Endodermal cell (in vitro differentiated cells): ENCODE data around the gene SLC25A23. TPM values are rescaled to one million over a fixed set of nuclear protein-coding genes. Genes with fewer than 3 reads are reported as not detected.

Experiments
- DNase-seq: peaks from one replicate; pipeline ENCODE4 v3.0.0-alpha.2; 2017
- H3K27ac ChIP-seq: 2 replicates; pipeline ENCODE4 v1.5.1; 2013; ENCODE audit warnings: mild to moderate bottlenecking, low read depth, low read length, moderate library complexity
- H3K27me3 ChIP-seq: 2 replicates; pipeline ENCODE4 v1.6.1; 2013; ENCODE audit warnings: mild to moderate bottlenecking, low read length, moderate library complexity; ENCODE audit not compliant: insufficient read depth, control insufficient read depth, poor library complexity, severe bottlenecking
- H3K36me3 ChIP-seq: 2 replicates; pipeline ENCODE4 v1.7.0; 2013; ENCODE audit warnings: mild to moderate bottlenecking, low read length, moderate library complexity; ENCODE audit not compliant: control insufficient read depth, insufficient read depth
- H3K4me1 ChIP-seq: one replicate; pipeline ENCODE4 v1.7.0; 2013; ENCODE audit warnings: low read length; ENCODE audit not compliant: control insufficient read depth, insufficient read depth
- H3K4me3 ChIP-seq: 2 replicates; pipeline ENCODE4 v1.5.1; 2013; ENCODE audit warnings: mild to moderate bottlenecking, low read length, moderate library complexity
- H3K9ac ChIP-seq: 2 replicates; pipeline ENCODE4 v1.6.1; 2013; ENCODE audit warnings: mild to moderate bottlenecking, low read length, moderate library complexity; ENCODE audit not compliant: poor library complexity, severe bottlenecking; ENCODE audit errors: extremely low read depth
- H3K9me3 ChIP-seq: 2 replicates; pipeline ENCODE4 v1.6.1; 2013; ENCODE audit warnings: mild to moderate bottlenecking, low read length, moderate library complexity; ENCODE audit not compliant: control insufficient read depth
- H3K27ac Mint-ChIP-seq: 2 replicates; pipeline ENCODE4 v1.8.0; 2020; ENCODE audit warnings: mixed read lengths
- H3K27me3 Mint-ChIP-seq: 2 replicates; pipeline ENCODE4 v1.8.0; 2021; ENCODE audit warnings: mild to moderate bottlenecking, mixed read lengths; ENCODE audit not compliant: insufficient read depth
- H3K36me3 Mint-ChIP-seq: 2 replicates; pipeline ENCODE4 v1.8.0; 2020; ENCODE audit warnings: low read depth, mixed read lengths
- H3K4me1 Mint-ChIP-seq: 2 replicates; pipeline ENCODE4 v1.8.0; 2020; ENCODE audit warnings: mixed read lengths
- H3K4me3 Mint-ChIP-seq: 2 replicates; pipeline ENCODE4 v1.8.0; 2020; ENCODE audit warnings: mild to moderate bottlenecking, moderate library complexity, mixed read lengths
- H3K9me3 Mint-ChIP-seq: 2 replicates; pipeline ENCODE4 v1.8.0; 2020; ENCODE audit warnings: mild to moderate bottlenecking, mixed read lengths
- CTCF ChIP-seq: fragments of 200-600 bp; sonication (generic); conservative IDR thresholded peaks from 2 replicates; pipeline ENCODE4 v1.5.0; 2021; ENCODE audit warnings: antibody characterized with exemption, mild to moderate bottlenecking
- WGBS, 2 experiments: methylation state at CpG; one replicate each; pipeline versions ENCODE4 v1.1.5 to v1.1.7; 2013; ENCODE audit warnings: missing lambda C conversion rate in 2 of 2, mixed read lengths in 1 of 2; ENCODE audit not compliant: insufficient coverage in 1 of 2, insufficient read length in 1 of 2; 5-methylcytosine and 5-hydroxymethylcytosine counted together
- total RNA-seq, 2 donors: library from RNA; stranded (reverse); fragmentation: NEBNext Ultra II Directional in 1 of 2; extraction: Animal tissue kit (Norgen Biotek cat#: 25700) in 1 of 2; gene quantifications; 2 replicates in 1 of 2; 3 replicates in 1 of 2; pipeline ENCODE4 v1.2.1, GENCODE V29; 2021

SLC25A23 gene
- total RNA-seq, 2 donors from 2014 or later, result 34.9 to 39.5 TPM

GRCh38 chr19:6418562-6418932 is 41.0 kb downstream of the SLC25A23 start:
- H3K36me3 Mint-ChIP-seq, result peaks cover 86% of the 10 kb centered on the region

GRCh38 chr19:6417713-6418561 is 41.7 kb downstream of the SLC25A23 start:
- peak; percentile 65 for TF ChIP-seq CTCF
- H3K4me3 Mint-ChIP-seq, result no peak overlapping the region
- H3K36me3 Mint-ChIP-seq, result peaks cover 86% of the 10 kb centered on the region
- whole genome bisulfite sequencing, 2 experiments, result 93 to 95% methylated on average over 26 to 33 of the region's 33 CpGs
- no peaks in the 10 kb centered on the region for H3K9me3 ChIP-seq
- DNase-seq, result peak; percentile 79
- H3K27ac Mint-ChIP-seq, result no peak overlapping the region
- H3K36me3 ChIP-seq, result peaks cover 92% of the 10 kb centered on the region
- no peaks in the 10 kb centered on the region for H3K27me3 Mint-ChIP-seq
- no peak overlapping the region for H3K9ac ChIP-seq
- no peaks in the 10 kb centered on the region for H3K9me3 Mint-ChIP-seq
- H3K27me3 ChIP-seq, result no peaks in the 10 kb centered on the region
- no peak overlapping the region for H3K4me3 ChIP-seq
- peaks cover 11% of the 10 kb centered on the region for H3K4me1 Mint-ChIP-seq
- no peaks in the 10 kb centered on the region for H3K4me1 ChIP-seq
- no peak overlapping the region for H3K27ac ChIP-seq

More at GRCh38 chr19:6418562-6418932, 41.0 kb downstream of the SLC25A23 start:
- DNase-seq, result no peak
- H3K27me3 ChIP-seq, result no peaks in the 10 kb centered on the region
- no peak overlapping the region for H3K27ac ChIP-seq
- 93% methylated on average over 10 to 19 of the region's 19 CpGs for WGBS, 2 experiments
- Mint-ChIP-seq H3K4me1 (peaks cover 16% of the 10 kb centered on the region), H3K4me3 (no peak overlapping the region), H3K9me3 (no peaks in the 10 kb centered on the region), H3K27me3 (no peaks in the 10 kb centered on the region), H3K27ac (no peak overlapping the region)
- no peaks in the 10 kb centered on the region for H3K9me3 ChIP-seq
- H3K36me3 ChIP-seq, result peaks cover 91% of the 10 kb centered on the region
- TF ChIP-seq CTCF, result no peak
- H3K4me3 ChIP-seq, result no peak overlapping the region
- H3K4me1 ChIP-seq, result no peaks in the 10 kb centered on the region
- no peak overlapping the region for H3K9ac ChIP-seq

- H3K27me3 Mint-ChIP-seq, result no peaks in the 10 kb centered on the region
- no peak overlapping the region for H3K4me3 ChIP-seq
- H3K27ac ChIP-seq, result no peak overlapping the region
- DNase-seq, result no peak
- 95 to 97% methylated on average over 15 to 29 of the region's 29 CpGs for WGBS, 2 experiments
- no peaks in the 10 kb centered on the region for H3K9me3 Mint-ChIP-seq
- H3K36me3 Mint-ChIP-seq, result peaks cover 75% of the 10 kb centered on the region
- TF ChIP-seq CTCF, result no peak
- no peaks in the 10 kb centered on the region for H3K4me1 ChIP-seq
- no peak overlapping the region for H3K9ac ChIP-seq
- peaks cover 88% of the 10 kb centered on the region for H3K36me3 ChIP-seq
- no peak overlapping the region for H3K4me3 Mint-ChIP-seq
- no peaks in the 10 kb centered on the region for H3K27me3 ChIP-seq
- H3K9me3 ChIP-seq, result no peaks in the 10 kb centered on the region
- H3K27ac Mint-ChIP-seq, result no peak overlapping the region
- no peaks in the 10 kb centered on the region for H3K4me1 Mint-ChIP-seq
Measured at GRCh38 chr19:6416658-6417405, 42.8 kb downstream of the SLC25A23 start.
